GM19035 (cell line): ENCODE data around the gene VWA7.

Experiments used
- ATAC-seq: cut with Tn5 transposase; IDR thresholded peaks from one replicate; pipeline ENCODE4 v1.9.1; 2021; ENCODE audit not compliant: unreplicated experiment

VWA7 gene

GRCh38 chr6:31778999-31779885 lies 2.1 kb upstream of the VWA7 start:
- no peak for ATAC-seq

DNA sequence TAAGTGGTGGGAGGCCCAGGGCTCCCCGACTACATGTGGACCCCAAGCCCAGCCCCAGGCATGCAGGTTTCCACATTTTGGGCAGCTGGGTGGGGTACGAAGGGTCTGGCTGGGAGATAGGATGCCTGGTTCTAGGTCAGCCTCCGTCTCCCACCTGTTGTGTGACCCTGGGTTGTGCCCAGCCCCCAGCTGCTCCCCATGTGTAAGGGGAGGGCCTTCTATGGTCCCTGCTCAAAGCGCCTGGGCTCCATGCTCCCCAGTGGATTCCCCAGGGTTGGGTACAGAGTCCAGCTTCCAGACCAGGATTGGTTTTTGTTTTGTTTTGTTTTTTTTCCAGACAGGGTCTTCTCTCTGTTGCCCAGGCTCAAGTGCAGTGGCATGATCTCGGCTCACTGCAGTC lies 1.1 kb upstream of the VWA7 start:
- ATAC-seq = no peak

DNA sequence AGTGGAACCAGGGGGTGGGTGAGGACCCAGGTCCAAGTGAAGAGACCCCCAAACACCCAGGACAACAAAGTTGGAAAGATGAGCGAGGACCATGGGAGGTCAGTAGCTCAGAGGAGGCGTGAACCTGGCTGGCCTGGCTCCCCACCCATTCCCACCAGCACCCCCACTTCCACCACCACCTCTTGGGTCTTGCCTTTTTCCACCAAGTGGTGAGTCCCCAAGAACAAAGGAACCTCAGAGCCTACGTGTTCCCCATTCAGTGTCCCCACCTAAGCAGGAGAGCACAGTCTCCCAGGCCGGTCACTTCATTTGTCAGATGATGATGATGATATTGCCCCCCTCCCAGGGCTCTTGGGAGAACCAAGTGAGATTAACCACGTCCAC lies 531 bp upstream of the VWA7 start:
- no peak for ATAC-seq

- no peak for ATAC-seq
These were observed 591 bp downstream of the VWA7 start for GRCh38 chr6:31776485-31776988.

GRCh38 chr6:31775633-31776484 lies 1.3 kb downstream of the VWA7 start:
- no peak for ATAC-seq

DNA sequence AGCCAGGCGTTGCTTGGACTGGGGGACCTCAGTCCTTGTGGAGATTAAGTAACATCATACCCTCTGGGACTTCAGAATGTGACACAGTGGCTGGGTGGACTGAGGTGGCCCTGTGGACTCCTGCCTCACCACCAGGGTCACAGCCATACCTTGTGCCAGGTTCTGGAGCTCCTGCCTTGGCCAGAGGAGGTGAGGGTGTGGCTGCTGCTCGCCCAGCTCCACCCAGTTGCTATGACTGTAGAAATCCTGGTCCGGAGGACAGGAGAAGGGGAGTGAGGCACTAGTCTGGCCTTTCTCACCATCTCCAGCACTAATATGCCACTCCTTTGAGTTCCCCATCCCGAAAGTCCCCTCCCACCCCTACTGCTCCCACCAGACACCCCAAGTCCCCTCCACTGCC lies 1.9 kb downstream of the VWA7 start:
- no peak for ATAC-seq

DNA sequence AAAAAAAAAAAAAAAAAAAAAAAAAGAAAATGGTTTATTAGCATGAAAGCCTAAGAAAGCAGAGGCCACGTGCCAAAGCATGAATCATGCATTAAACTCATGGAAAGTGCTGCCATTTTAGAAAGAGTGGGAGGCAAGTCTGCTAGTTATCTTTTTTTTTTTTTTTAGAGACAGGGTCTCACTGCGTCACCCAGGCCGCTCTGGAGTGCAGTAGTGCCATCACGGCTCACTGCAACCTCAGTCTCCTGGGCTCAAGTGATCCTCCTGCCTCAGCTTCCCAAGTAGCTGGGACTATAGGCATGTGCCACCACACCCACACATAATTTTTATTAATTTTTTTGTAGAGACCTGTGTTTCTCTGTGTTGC lies 5.2 kb downstream of the VWA7 start:
- no peak for ATAC-seq

- ATAC-seq = no peak
These were observed 6.3 kb downstream of the VWA7 start for GRCh38 chr6:31770860-31771259.

- ATAC-seq = no peak
These were observed 7.3 kb downstream of the VWA7 start for GRCh38 chr6:31769684-31770371.

DNA sequence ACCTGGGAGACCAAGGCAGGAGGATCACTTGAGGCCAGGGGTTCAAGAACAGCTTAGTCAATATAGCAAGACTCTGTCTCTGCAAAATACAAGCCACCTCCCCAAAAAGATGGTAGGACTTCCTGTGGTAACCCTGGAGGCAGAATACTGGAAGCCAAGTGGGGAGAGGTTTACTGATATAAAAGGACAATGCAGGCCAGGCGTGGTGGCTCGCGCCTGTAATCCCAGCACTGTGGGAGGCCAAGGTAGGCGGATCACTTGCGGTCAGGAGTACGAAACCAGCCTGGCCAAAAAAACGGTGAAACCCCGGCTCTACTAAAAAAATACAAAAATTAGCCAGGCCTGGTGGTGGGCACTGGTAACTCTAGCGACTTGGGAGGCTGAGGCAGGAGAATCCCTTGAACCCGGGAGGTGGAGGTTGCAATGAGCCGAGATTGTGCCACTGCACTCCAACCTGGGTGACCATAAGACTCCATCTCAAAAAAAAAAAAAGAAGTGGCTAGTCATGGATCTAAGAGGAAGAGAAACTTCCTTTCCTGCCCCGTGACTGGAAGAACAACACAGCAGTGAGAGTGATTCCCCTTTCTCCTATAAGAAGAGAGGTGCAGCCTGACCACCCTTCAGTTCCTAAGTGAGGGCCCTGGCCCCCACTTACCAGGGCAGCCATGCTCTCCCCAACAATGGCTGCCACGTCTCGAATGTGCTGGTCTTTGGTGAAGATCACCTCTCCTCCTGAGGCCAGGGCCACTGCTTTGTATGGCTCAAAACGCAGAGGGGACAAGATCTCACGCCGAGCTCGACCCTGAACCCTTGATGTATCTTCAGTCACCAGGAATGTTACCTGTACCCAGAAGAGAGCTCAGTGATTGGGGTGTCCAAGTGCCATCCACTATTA lies 8.5 kb downstream of the VWA7 start:
- no peak for ATAC-seq

DNA sequence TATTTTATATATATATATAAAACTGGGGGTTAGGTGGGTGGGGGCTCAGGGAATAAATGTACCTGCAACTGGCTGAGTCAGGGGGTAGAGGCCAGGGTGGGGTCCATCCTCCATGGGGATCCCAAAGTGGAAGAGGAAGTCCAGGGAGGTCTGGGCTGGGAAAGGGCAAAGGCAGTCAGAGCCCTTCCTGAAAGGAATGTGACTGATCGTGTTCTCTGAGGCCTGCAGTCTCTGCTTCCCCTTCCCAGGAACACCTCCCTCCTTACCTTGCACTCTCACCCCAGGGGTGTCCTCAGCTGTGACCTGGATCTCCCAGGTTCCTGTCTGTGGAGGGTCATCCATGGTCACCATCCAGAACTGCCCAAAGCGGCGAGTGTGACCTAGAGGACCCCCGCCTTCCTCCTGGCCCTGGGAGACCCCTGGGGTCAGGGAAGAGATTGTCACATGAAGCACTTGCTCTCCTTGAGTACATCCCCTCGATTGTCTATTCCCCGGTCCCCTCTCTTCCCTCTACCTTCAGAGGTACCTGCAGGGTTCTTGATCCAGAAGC lies 10.0 kb downstream of the VWA7 start:
- no peak for ATAC-seq

DNA sequence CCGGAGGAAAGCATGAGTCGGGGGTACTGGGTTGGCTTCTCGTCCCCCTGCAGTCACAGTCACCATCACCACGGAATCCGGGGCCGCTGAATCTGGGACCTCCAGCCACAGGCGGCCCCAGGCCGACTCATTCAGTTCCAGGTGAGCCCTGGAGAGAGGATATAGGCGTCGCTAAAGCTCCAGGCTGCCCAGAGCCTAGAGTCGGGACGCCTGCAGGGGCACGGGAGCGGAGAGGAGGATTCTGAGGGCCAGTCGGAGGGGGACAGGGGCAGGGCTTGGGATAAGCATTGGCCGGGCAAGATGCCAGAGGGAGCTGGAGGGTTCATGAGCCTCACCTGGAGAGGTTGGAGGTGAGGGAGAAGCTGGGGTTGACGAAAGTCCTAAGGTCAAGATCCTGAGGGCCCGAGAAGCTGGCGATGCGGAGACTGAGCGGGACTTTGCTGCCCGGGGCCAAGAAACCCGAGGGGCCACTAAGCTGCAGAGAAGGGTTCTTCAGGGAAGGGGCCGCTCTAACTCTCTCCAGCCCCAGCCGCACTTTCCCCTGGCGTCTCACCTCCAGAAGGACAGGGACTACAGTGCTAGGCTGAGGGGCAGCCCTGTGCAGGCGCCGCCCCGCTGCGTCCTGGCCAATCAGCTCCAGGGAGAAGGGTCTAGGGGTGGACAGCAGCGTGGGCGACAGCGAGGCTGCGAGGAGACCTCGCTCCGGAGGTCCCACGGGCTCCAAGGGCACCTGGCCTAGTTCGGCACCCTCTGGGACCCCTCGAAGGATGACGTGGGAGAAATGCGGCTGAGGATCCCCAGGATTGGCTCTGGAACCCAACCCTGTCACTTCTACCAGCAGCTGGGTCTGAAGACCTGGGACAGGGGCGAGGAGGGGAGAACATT lies 11.0 kb downstream of the VWA7 start:
- ATAC-seq = no peak

GRCh38 chr6:31765559-31765909 lies 11.6 kb downstream of the VWA7 start:
- ATAC-seq = no peak

GRCh38 chr6:31764198-31764597 lies 12.9 kb downstream of the VWA7 start:
- ATAC-seq = no peak

DNA sequence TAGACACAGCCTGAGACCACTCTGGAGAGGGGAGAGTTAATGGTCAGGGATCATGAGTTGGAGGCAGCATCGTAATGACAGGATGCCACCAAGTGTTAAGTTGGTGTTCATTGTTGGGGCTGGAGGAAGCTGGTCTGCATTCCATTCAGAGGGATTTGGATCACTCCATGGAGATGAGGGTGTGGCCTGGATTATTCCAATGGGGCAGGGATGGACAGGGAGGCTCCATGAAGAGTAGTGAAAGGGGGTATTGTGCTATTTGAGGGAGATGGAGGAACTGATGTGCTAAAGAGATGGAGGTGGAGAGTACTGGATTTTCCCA lies 13.5 kb downstream of the VWA7 start:
- ATAC-seq = no peak

DNA sequence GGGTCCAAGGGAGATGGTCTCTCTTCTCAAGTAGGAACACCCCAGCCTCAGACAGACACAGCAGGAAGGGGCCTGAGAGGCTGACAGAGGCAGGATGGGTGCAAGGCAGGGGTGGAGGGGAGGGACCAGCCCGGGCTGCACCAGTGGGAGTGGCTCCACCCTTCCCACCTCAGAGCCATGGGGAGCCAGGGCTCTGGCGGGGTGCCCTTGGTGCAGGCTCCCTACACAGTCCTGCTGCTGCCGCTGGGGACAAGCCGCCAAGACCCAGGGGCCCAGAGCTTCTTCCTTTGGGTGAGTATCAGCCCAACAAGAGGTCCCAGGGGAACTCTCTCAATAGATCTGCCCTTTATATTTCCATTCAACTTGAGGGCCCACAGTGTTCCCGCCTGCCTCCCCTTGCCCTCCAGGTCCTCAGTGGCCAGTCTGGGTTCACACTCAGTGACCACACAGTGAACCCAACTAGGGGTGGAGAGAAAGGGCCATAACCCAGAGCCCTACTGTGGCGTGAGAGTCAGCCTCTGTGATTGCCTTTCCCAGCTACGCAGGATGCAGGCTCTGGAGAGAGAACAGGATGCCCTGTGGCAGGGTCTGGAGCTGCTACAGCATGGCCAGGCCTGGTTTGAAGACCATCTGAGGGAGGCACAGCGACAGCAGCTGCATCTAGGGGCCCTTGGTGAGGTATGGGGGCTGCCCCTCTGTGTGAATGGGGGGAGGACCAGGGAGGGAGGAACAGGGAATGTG lies 14.1 kb downstream of the VWA7 start:
- no peak for ATAC-seq

- ATAC-seq = no peak
These were observed 14.8 kb downstream of the VWA7 start, which contains the start of gene SAPCD1 for GRCh38 chr6:31762356-31762755. TSS of gene SAPCD1 (plus strand) at chr6:31762656. CDS start at chr6:31763055, 399 bp downstream.

DNA sequence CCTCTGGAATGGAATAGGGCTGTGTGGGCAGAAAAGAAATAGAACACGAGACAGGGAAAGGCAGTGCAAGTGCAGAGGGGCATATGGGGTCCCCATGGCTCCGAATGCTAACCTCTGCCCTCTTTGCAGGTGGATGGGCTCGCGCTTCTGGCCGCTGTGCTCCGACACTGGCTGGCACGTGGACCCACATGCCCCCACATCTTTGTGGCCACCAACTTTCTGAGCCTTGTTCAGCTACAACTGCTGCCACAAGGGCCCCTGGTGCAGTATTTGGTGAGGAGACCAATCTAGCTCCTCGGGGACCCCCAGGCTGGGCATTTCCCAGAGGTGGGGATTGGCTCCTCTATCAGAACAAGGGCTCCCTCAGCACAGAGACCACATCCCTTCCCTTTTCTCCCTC lies 15.8 kb downstream of the VWA7 start:
- no peak for ATAC-seq

GRCh38 chr6:31760790-31761189 lies 16.3 kb downstream of the VWA7 start:
- ATAC-seq = no peak
